ENCODE measurements around the gene ZAP70.
A peak's percentile ranks its signal among the peaks of the same experiment; 100 is the strongest.
"Not testable (repeated sequence)": the region's sequence is repeated elsewhere in the genome, so short reads cannot be mapped to it uniquely, and the experiment has no call there.

Gene ZAP70

DNA sequence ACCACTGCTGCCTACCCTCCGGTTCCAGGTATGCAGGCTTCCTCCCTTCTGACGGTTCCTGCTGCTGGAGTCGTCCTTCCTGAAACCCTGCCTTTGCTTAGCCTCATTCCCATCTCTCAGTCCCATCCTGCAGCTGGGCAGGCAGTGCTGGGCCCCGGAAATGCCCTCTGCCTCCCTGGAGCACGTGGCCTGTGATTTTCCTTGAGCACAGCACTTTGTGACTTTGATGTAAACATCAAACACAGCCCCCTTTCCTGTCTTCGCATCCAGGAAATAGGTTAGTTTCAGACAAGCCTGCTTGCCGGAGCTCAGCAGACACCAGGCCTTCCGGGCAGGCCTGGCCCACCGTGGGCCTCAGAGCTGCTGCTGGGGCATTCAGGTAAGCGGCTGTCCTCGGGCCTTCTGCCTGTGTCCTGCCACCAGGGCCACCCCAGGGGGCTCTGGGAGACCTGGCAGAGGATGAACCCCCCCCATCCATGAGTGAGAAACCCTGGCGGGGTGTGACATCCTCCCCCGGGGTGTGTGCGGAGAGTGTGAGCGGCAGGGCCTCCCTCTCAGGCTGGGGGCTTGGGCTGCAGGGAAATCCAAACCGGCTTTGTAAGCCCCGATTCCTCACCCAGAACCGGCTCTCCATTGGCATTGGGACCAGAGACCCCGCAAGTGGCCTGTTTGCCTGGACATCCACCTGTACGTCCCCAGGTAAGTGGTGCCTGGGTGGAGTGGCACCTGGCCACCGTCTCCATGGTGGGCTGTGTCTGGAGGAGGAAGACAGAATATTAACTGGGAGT lies at the start of gene ZAP70:
Gene ZAP70, plus strand, starts transcription at position 281 of the 788 bp plus-strand sequence. CDS start 10,461 bp downstream, outside the sequence.
- TF ChIP-seq GATA1 (IDR thresholded peaks at IDR 0.05; ENCODE audit: low read depth, low read length) (no peak), POLR2A (IDR thresholded peaks at IDR 0.05; ENCODE audit: low read length) (no peak)
- no peak for DNase-seq

DNA sequence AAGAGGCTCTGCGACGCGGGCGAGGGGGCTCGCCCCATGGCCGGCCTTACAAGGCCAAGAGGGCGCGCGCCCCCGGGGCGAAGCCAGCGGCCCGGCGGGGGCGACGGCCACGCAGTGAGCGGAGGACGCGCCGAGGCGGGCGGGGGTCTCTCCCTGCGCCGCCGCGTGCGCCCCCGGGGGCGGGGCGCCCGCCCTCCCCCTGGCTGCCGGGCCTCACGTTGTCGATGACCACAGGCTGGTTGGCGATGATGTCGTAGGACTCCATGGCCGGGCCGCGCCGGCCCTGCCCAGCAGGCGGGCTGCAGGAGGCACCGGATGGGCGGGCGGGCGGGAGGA lies 49.8 kb upstream of the ZAP70 start:
- TF ChIP-seq GATA1 (IDR thresholded peaks at IDR 0.05; ENCODE audit: low read depth, low read length) (no peak), POLR2A (IDR thresholded peaks at IDR 0.05; ENCODE audit: low read length) (no peak)
- DNase-seq = no peak

DNA sequence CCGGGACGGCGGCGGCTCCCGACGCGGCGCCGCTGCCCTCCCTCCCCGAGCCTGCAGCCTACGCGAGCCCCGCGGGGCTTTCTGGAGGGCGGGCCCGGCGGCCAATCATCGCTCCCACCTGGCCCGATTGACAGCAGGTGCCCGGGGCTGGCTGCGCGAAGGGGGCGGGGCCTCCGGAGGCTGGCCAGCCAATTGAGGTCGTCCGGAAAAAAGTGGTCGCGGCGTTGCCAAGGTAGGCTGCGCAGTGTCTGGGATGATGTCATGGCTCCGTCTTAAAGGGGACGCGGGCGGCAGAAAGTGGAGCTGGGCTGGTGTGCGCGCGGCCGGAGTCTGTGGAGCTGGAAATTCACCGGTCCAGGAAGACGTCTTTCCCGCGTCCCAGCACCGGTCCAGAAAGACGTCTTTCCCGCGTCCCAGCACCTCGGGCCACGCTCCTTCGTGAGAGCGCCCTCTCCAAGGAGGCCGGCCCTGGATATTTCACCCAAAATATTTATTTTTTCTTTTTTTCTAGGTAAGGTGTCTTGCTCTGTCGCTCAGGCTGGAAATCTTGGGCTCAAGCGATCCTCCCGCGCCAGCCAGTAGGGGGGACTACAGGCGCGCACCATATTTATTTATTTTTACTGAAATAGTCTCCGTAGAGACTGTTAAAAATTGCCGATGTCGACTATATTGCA lies 49.3 kb upstream of the ZAP70 start, which contains the start of gene ACTR1B:
Gene ACTR1B, minus strand, starts transcription at position 83 of the 674 bp plus-strand sequence. CDS start 154 bp downstream, outside the sequence.
- peak; percentile 98 to 99 for DNase-seq
- TF ChIP-seq POLR2A (IDR thresholded peaks at IDR 0.05; ENCODE audit: low read length) = peak; percentile 85
- TF ChIP-seq GATA1 (IDR thresholded peaks at IDR 0.05; ENCODE audit: low read depth, low read length) = no peak

DNA sequence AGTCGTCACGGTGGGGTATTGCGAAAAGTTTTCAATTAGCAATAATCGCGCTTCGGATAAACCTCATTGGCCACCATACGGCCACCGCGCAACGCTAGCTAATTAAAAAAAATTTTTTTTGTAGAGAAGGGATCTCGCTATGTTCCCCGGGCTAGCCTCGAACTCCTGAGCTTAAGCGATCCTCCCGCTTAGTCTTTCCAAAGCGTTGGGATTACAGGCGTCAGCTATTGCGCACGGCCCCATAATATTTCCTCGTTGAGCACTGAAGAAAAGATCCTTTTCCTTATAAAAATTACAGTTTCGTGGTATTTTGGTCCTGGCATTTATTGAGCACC lies 48.8 kb upstream of the ZAP70 start:
- TF ChIP-seq POLR2A (IDR thresholded peaks at IDR 0.05; ENCODE audit: low read length) (no peak), GATA1 (IDR thresholded peaks at IDR 0.05; ENCODE audit: low read depth, low read length) (no peak)
- peak in 1 of 2 experiments; percentile 80 for DNase-seq

DNA sequence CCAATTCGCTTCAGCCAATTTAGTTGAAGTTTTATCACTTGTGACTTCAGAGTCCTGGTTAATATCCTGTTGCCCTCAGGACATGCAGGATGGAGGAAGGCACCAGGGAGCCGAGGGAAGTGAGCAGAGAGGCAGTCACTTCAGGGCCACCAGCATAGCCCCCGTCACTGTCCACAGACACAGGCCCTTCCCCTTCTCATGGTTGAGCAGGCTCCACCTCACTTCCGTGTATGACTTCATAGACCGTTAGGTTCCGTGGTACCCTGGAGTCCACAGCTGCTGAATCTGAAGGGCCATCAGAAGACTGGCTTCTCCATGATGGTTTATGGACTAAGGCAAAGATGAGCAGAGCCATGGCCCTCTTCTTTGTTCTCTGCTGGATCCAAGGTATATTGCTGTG lies 43.9 kb upstream of the ZAP70 start, which contains the start of gene C2orf92:
Gene C2orf92, plus strand, starts transcription at position 266 of the 400 bp plus-strand sequence. Its CDS starts 76 bp downstream, at position 342.
- TF ChIP-seq GATA1 (IDR thresholded peaks at IDR 0.05; ENCODE audit: low read depth, low read length) = no peak
- DNase-seq = no peak

DNA sequence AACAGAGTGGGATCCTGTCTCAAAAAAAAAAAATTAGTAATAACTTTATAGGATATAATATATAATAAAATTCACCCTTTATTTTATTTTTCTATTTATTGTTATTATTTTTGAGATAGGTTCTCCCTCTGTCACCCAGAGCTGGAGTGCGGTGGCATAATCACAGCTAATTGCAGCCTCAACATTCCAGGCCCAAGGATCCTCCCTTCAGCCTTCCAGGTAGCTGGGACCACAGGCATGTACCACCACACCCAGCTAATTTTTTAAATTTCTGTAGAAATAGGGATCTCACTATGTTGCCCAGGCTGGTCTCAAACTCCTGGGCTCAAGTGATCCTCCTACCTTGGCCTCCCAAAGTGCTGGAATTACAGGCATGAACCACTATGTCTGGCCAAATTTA lies 42.9 kb upstream of the ZAP70 start:
- no peak for DNase-seq
- TF ChIP-seq GATA1 (IDR thresholded peaks at IDR 0.05; ENCODE audit: low read depth, low read length) = no peak
- TF ChIP-seq POLR2A (IDR thresholded peaks at IDR 0.05; ENCODE audit: low read length) = no peak

DNA sequence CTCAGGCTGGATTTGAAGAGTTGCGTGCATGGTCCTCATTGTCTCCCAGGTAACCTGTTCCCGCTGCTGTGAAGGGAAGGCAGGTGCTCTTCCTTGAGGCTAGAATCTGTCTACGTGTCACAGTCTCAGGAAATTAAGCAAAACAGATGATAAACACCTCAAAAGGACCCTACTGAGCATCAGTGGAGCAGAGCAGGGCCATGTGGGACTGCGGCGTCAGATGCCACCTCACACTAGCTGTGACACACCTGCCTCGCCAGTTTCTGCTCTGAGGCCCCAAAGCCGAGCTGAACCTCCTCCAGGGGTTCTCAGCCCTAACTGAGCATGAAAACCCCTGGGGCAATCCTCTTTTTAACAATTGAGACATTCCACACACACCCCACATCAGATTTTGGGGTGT lies 41.9 kb upstream of the ZAP70 start:
- TF ChIP-seq GATA1 (IDR thresholded peaks at IDR 0.05; ENCODE audit: low read depth, low read length) (no peak), POLR2A (IDR thresholded peaks at IDR 0.05; ENCODE audit: low read length) (no peak)
- no peak for DNase-seq

DNA sequence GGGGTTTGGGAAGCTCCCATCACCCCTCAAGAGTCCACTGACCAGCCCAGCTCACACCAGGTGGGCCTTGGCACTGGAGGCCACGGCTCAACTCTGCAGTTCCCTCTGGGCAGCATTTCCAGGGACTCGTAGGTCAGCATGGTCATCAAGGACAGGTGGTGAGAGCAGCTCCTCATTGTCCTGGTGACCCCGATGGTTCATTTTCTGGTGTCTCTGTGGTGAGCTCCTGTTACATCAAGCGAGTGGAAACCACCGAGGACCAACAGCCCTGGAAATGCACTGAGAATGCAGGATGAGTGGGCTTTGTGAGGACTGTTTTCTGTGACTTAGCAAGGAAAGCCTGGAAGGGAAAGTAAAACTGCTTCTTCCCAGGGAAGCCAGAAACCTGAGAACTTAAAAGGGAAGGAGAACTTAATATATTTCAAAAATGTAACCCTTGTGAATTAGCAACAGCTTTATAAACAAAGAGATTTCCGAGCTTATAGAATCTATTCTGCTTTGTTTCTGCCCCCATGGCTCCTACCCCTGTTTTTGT lies 40.7 kb upstream of the ZAP70 start:
- not testable (repeated sequence) for DNase-seq

DNA sequence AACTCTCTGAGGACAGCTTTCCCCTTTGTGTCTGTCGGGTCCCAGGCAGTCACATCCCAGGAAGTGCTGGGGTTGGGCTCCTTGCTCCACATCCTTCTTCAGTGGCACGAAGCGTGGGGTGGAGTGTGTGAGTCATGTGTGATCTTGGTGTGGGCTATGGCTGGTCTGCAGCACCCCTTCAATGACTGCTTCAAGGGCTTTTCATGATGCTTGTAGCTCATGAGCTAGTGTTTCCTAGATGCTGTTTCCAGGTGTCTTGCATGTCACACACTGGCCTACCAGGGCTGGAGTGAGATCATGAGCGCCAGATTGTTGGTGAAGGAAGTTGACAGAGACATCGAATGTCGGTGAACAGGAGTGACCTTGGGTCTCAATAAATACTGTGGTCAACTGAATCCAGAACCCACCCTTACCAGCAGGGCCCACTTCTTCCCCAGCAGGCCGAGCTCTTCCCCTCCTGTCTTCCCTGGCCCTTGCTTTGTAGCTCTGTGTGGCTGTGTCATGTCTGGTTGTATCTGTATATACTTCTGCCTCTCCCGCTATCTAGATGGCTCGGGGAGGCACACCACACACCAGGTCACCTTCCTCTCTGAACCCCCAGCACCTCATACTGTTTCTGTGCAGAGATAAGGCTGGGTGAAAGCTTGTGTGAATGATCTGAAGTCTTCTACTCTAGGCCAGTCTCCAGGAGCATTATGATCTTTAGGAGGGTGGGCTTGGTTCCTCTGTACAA lies 40.0 kb upstream of the ZAP70 start:
- no peak for TF ChIP-seq GATA1 (IDR thresholded peaks at IDR 0.05; ENCODE audit: low read depth, low read length)
- TF ChIP-seq POLR2A (IDR thresholded peaks at IDR 0.05; ENCODE audit: low read length) = no peak
- peak in 1 of 2 experiments; percentile 53 for DNase-seq

DNA sequence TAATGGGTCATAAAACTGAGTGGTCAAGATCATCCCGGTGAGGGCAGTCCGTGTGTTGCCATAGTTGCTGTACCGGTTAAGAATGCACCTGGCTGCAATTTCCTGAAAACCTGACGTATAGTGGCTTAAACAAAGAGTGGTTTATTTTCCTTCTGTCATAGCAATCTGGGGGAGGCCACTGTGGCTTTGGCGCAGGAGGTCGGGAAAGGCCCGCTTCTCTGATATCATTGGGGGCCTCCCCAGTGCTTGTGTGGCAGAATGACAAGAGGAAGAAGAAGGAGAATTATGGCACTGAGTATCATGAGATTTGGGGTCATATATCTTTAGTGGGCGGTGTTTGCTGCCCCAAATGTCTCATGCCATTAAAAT lies 39.5 kb upstream of the ZAP70 start:
- no peak for DNase-seq

DNA sequence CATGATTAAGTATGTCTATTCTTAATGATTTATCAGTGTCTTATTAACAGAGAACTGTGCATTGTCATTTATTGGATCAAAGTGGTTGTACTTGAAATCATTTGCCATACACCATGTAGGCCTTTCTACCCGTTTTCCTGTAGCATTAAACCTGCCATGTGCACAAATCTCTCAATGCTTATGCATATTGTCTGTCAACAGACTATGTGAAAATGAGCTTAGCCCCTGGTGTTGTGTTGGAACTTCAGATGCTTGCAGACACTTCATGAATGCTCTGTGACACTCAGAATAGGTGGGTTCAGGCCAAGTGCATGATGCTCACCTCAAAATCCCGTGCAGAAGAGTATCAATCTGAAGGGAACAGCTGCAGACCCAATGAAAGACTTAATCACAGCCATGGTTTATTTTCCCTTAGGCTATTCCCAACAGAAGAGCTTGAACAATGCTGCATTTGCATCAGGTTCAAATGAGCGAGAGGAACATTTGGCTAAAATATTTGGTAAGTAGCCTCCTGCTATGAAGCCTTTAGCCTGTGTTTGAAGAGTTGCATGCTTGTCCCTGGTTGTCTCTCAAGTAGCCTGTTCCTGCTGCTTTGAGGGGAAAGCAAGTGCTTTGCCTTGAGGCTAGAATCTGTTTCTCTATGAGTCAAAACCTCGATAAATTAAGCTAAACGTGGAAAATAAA lies 37.8 kb upstream of the ZAP70 start:
- TF ChIP-seq GATA1 (IDR thresholded peaks at IDR 0.05; ENCODE audit: low read depth, low read length) (no peak), POLR2A (IDR thresholded peaks at IDR 0.05; ENCODE audit: low read length) (no peak)
- DNase-seq = no peak

More for the DNA sequence above, 39.5 kb upstream of the ZAP70 start:
- TF ChIP-seq GATA1 (IDR thresholded peaks at IDR 0.05; ENCODE audit: low read depth, low read length) (no peak), POLR2A (IDR thresholded peaks at IDR 0.05; ENCODE audit: low read length) (no peak)

DNA sequence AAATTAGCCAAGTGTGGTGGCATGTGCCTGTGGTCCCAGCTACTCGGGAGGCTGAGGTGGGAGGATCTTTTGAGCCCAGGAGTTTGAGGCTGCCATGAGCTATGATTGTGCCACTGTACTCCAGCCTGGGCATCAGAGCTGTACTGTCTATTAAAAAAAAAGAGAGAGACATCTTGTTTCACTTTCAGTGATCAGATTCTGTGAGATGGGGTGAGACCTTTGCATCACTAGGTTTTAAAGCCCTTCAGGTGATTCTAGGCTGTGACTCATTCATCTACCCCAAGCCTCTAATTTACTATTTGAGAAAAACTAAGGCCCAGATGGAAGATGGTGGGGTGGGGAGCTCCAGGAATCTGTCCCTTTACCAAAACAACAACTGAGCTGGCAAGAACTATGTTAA lies 36.8 kb upstream of the ZAP70 start:
- DNase-seq = no peak
- no peak for TF ChIP-seq POLR2A (IDR thresholded peaks at IDR 0.05; ENCODE audit: low read length)
- TF ChIP-seq GATA1 (IDR thresholded peaks at IDR 0.05; ENCODE audit: low read depth, low read length) = no peak

DNA sequence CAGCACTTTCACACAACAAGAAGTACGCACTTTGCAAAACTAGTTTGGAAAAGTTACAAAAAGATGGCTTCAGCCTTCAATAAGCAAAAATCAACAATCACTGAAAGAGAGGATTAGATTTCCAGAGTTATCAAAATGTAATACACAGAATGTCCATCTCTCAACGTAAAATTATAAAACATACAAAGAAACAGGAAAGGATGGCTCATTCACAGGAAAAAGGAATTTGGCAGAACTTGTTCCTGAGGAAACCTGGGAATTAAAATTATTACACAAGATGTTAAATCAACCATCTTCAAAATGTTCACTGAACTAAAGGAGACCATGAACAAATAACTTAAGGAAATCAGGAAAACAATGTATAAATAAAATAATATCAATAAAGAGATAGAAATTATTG lies 35.9 kb upstream of the ZAP70 start:
- TF ChIP-seq POLR2A (IDR thresholded peaks at IDR 0.05; ENCODE audit: low read length) (no peak), GATA1 (IDR thresholded peaks at IDR 0.05; ENCODE audit: low read depth, low read length) (no peak)
- no peak for DNase-seq

DNA sequence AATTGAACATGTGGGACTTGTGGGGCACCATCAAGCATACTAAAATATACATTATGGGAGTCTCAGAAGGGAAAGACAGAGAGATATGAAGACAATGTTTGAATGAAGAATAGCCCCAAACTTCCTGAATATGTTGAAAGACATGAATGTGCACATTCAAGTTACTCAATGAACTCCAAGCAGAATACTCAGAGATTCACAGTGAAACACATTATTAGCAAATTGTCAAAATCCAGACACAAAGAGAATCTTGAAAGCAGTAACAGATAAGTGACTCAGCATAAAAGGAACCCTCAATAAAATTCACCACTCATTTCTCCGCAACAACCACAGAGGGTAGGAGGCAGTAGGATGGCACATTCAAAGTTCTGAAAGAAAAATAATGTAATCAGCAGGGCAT lies 35.1 kb upstream of the ZAP70 start:
- TF ChIP-seq GATA1 (IDR thresholded peaks at IDR 0.05; ENCODE audit: low read depth, low read length) (no peak), POLR2A (IDR thresholded peaks at IDR 0.05; ENCODE audit: low read length) (no peak)

DNA sequence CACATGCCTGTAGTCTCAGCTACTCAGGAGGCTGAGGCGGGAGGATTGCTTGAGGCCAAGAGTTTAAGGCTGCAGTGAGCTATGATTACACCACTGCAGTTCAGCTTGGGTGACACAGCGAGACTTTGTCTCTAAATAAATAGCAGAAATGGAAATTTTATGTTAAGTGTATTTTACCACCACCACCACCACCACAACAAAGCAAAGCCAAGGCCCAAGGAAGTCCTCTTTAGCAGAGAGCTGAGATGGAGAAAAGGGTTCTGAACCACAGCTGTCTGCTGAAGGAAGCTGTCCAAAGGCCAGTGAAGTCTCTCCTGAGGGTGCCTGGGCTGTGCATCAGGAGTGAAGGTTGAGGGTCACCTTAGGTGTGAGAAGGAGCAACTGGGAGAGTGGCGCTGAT lies 26.1 kb upstream of the ZAP70 start:
- DNase-seq = not testable (repeated sequence)

More for the DNA sequence above, 35.1 kb upstream of the ZAP70 start:
- DNase-seq = no peak
